ENCODE data around the gene GPATCH2L. TPM values are rescaled to one million over a fixed set of nuclear protein-coding genes. Genes with fewer than 3 reads are reported as not detected.

GPATCH2L gene
- polyA plus RNA-seq (2014; cell fraction: cytosol; rRNA removed), result 37.1 and 37.3 TPM in 2 replicates
- polyA plus RNA-seq (2014; cell fraction: nucleus; rRNA removed), result 30.2 and 44.4 TPM in 2 replicates

DNA sequence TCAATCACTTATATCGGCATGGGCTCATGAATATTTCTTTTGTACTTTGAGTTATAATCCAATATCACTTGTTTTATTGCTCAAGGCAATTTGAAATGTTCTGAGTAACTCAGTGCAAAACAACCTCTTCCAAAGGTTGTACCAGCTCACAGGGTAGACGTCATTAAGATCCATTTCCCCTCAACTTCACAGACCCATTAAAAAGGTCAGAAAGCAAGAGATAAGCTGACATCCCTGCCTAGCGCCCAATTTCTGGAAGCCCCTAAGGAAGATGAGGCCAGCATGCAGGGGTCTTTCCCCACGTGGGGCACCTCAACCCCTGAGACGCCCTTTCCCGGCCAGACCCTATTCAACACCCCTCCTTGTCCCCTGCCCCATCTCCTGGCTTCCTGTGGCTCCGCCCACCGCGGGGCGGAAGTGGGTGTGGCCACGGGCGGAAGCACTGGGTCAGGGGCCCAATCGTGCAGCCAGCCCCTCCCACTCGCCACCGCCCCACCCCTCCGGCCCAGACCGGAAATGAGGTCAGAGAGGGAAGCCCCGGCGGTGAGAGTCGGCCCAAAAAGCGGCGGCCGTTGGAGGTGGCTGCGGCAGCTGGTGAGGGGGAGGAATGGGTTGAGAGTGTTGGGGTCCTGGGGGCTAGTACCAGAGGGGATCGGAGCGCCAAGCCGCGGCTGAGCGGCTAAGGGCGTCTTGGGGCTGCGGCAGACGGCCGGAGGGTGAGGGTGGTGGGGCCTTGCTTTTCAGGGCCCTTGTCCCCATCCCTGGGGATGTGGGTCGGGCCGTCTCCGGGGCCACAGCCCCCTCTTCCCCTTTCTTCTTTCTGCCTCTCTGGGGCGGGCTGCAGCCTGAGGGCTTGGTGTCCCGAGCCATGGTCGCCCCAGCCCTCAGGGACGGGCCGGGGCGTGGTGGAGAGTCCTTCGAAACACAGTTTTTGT is at the start of gene GPATCH2L:
Gene GPATCH2L, plus strand, starts transcription at position 525 of the 935 bp plus-strand sequence. CDS start 2,442 bp downstream, outside the sequence.
- DNase-seq (ENCODE audit: low spot score), result peak; percentile 86

DNA sequence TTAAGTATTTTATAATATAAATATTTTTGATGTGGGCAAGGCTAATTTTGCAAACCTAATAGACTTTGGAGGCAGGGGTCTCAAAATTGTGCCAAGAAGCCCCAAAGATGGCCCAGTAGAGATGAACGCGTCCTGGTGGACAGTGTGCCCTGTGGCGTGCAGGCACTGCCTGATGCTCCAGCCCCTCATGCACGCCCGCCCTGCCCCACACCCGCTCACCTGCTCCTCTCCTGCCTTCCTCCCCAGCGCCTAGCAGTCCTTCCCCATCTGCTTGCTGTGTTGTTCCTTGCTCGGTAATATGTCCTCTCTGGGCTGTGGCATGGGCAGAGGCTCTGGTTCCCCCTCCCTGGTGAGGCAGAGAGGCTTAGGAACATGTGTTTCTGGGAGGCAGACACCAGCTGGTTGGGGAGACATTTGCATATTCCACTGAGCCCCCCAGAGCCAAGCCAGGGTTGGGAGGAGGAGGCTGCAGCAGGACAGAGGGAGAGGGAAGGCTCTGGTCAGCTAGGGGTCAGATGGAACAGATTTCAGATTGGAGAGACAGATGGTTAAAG is 46.8 kb upstream of the GPATCH2L start:
- no peak for DNase-seq (ENCODE audit: low spot score)

DNA sequence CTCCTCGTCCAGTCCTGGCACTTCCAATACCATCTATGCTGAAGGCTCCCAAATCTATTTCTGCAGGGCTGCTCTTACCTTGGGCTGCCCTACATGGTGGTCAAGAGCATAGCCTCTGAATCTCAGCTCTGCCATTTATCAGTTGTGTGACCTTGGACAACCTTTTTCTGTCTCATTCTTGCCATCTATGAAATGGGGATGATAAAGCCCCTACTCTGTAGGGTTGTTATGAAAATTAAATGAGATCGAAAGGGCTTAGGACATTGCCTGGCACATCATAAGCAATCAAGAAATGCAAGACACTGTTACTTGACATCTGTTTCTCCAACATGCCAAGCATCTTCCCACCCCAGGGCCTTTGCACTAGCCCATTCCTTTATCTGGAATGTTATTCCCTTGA is 45.5 kb upstream of the GPATCH2L start:
- no peak for DNase-seq (ENCODE audit: low spot score)

DNA sequence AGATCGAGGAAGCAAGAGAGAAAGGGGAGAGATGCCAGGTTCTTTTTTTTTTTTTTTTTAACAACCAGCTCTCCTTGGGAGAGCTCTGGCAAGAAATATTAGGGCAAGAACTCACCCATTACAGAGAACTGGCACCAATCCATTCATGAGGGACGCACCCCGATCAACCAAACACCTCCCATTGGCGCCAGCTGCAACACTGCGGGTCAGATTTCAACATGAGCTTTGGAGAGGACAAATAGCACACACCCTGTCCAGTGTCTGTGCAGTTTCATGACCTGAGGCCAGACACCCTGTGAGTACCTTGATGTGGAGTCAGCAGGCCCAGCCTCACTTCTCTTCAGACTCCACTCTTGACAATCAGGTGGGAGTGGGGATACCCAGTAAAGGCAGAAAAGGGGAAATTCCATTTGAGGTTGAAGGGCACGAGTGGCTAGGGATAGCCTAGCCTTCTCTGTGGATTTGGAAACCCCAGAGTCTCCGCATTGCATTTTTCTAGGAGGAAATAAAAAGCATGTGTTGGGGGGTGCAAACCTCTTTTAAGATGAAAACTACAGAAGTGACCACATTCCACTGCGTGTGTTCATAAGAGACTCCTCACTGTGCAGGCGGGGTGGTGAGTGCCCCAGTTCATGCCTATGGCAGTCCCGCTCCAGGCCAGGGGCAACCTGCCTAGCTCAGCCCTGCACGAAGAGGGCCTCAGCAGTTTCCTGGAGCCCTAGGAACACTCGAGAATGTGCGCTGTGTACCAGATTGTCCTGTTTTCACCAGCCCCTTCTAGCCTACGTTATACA is 42.4 kb upstream of the GPATCH2L start:
- no peak for DNase-seq (ENCODE audit: low spot score)

DNA sequence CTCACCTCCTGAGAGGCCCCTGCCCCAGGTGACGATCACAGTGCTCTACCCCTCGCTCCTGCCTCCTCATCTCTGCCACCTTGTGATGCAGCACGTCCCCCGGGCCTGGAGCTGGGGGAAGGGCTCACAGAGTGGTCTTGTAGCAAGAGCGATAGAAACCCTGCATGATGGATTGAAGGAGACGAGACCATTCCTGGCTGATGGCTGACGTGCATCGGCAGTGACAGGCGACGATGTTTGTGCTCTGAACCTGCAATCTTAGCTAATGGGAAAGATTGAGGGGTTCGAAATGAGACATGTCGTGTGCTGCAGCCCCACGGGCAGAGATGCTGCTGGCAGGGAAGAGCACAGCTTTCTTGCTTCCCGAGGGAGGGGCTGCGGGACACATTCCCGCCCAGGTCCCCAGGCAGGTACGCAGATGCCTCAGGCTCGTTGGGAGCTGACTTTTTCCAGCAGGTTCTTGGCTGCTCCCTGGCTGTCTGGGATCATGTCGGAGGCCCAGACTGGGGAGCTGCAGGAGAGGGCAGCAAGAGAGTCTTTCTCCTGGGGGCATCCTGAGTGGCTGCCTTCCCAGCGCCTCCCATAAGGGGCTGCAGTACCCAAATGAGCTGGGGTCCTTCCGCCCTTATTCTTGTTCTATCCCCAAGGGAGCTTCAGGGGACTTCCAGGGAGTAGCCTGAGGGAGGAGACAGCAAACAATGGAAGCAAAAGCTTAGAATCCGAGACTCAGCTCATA is 38.7 kb upstream of the GPATCH2L start:
- DNase-seq (ENCODE audit: low spot score), result no peak

DNA sequence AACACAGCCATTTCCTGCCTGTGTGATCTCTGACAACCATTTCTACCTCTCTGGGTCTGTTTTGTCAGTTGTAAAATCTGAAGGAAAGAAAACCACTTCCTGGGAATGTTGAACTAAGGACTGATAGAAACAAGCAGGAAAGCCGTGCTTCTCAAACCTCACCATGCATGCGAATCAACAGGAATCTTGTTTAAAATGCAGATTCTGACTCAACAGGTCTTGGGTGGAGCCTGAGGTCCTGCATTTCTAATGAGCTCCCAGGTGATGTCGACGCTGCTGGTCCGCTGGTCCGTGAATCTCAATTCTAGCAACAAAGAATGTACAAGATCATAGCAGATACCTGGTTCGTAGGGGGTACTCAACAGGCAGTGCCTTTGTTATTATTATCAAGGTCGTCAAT is 38.0 kb upstream of the GPATCH2L start:
- no peak for DNase-seq (ENCODE audit: low spot score)

DNA sequence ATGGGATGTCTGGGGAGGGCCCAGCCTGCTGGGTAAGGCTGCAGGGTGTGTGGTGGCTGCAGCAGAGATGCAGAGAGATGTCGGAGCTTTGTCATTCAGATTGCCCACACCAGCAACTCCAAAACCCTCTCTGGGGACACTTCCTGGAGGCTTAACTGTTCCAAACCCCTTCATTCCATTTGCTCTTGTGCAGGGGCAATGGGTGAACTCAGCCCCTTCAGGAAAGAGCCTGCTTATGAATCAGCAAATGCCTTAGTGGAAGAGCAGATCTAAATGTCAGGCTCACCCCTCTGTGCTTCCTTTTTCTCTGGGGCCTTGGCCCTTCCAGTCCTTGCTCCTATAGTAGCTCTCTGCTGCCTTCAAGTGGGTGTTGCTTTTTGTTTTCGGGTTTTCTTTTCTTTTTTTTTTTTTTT is 36.7 kb upstream of the GPATCH2L start:
- DNase-seq (ENCODE audit: low spot score), result no peak

DNA sequence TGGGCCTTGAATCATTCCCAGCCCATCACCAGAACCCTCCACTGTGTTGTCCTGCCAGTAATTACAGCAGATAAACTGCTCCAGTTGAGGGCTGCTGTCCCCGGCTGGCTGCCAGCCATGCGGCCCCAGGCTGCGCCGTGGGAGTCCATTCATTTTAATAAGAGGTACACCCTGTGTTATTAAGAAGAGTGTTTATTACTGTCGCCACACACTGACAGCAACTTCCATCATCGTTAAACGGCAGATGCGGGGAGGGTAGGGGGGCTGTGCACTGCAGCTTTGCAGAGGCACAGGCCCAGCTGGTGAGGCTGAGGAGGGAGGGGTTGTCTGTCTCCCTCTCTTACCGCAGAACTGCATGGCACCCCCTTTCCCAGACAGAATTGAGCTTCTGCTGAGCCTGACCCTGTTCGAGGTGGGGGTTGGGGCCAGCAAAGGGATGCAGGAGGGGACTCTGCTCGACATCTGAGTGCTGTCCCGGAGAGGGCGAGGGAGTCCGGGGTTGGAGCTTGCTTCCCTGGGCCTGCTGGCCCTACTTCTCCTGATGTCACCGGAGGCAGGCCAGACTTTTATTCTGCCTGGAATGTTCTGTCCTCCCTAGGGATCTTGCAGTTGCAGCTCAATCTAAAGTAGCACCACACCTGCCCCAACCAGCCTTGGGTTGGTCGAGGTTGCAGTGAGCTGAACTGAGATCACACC is 33.8 kb upstream of the GPATCH2L start:
- DNase-seq (ENCODE audit: low spot score), result no peak

DNA sequence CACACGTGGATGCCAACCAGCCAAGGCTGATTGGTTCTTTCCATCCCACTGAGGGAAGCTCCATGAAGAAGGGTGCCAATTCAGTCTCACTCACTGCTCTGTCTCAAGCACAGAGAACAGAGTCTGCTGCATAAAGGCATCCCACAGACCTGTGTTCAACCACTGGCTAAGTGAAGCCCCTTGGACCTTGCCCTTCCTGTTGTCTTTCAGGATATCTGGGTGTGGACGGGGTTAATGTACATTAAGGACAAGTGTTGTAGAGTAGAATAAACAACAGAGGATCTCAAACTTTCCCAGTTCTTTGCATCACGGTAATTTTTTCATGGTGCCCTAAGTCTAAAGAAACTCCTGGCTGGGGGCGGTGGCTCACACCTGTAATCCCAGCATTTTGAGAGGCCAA is 33.1 kb upstream of the GPATCH2L start:
- no peak for DNase-seq (ENCODE audit: low spot score)

DNA sequence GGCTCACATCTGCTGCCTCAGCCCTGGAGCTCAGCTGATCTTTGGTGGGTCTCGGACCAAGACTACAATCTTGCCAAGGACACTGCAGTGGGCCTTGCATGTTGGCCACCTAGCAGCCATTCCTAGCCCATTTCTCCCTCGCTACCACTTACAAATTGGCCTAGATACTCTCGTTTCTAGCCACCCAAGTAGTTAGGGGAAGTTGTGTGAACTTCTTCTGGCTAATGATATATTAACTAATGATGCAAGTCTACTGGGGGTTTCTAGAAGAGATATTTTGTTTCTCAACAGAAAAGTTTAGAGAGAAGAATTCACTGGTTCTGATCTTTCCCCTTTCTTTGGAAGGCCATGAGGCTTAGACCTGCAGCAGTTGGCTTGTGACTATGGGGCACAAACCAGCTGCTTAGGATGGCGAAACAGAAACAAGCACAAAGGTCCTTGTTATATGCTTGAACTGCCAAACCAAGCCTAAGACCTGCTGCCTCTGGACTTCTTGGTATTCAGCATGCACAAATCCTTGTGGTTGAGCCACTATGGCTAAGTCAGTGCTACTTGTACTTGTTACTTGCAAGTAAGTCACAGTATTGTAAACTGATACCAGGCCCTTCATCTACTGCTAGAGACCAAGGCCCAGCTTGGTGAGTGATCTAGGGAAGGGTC is 30.5 kb upstream of the GPATCH2L start:
- no peak for DNase-seq (ENCODE audit: low spot score)

DNA sequence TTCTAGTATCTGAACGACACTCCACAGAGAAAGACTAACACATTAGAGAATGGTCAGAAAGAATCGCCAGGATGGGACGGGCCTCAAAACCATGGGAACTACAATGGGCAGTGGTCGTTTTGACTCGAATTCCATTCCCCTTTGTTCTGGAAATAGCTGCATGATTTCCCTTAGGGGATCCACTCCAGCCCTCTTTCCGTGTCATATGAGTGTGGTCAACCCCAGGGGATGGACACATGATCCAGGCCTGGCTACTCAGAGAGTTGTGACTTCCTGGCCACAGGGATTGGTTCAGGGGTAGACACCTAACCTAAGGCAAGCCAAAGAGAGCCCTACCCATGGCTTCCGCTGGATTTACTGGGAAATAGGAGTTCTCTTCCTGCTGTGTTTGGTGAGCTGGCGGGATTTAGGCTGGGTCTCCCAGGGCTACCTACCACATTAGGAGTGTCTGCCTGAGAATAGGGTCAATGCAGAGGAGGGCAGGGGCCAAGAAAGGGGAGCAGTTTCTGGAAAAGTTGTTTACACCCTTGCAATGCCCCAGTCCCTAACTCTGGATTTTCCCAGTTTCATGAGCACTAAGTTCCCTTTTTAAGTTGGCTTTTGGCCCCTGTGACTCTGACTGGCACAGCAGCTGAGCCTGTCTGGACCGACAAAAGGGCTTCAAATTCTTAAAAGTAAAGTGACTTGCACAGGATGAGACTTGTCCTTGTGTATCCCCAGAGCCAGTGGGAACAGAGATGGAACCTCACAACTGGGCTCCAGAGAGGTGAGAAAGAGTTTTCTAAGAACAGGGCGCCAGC is 28.1 kb upstream of the GPATCH2L start:
- no peak for DNase-seq (ENCODE audit: low spot score)

DNA sequence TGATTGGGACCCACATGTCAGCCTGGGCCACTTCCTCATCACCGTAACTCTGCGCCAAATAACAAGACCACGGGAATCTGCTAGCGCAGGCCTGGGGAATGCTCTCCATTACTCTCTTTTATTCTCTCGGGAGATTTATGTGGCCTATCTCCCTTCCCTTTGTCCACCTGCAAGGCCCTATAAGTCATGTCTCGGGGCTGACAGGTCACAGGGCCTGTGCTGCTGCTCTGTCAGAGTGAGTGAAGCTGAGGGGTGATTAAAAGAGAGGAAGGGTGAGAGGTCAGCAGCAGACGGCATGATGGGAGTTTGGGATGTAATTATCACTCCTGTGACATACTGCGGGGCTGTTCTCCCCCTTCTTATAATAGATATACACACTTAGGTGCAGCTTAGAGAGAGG is 26.2 kb upstream of the GPATCH2L start:
- DNase-seq (ENCODE audit: low spot score), result peak; percentile 47

DNA sequence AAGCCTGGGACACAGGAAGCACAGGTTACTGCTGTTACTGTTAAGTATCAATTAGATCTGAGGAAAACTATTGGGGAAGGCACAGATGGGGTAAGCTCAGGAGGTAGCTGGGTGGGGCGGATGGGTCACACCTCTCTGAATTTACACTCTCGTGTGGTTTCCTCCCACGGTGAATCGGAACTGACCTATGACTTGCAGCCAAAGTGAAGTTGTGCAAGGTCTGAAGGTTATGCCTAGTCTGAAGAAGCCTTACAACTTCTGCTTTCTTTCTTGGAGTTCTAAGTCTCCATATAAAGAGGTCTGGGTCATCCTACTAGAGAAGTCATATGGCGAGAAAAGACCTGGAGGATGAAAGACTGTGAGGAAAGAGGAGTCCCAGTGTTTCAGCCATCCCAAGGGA is 25.6 kb upstream of the GPATCH2L start:
- no peak for DNase-seq (ENCODE audit: low spot score)

DNA sequence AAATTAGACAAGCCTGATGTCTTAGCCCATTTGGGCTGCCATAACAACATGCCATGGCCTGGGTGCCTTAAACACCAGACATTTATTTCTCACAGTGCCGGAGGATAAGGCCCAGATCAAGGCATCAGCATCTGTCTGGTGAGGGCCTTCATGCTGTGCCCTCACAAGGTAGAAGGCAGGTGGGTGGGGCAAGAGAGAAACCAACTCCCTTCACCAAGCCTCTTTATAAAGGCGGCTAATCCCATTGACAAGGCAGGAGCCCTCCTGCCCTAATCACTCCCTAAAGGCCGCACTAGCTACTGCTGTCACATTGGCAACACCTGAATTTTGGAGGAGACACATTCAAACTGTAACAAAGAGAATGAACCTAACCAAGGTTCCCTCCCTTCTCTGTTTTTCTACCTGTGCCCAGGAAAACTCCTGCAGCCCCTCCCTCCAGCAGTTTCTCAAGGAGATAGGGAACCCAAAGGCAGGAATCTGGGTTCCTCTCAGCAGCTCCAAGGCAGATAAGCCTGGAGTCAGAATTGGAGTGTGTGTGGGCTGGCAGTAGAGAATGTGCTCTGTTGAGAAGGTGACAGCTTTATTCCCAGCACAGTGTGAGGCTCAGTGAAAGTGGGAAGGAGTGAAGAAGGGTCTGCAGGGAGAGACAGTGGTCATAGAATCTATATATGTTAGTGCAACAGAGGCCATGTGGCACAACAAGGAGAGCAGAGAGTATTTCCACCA is 21.7 kb upstream of the GPATCH2L start:
- DNase-seq (ENCODE audit: low spot score), result no peak

DNA sequence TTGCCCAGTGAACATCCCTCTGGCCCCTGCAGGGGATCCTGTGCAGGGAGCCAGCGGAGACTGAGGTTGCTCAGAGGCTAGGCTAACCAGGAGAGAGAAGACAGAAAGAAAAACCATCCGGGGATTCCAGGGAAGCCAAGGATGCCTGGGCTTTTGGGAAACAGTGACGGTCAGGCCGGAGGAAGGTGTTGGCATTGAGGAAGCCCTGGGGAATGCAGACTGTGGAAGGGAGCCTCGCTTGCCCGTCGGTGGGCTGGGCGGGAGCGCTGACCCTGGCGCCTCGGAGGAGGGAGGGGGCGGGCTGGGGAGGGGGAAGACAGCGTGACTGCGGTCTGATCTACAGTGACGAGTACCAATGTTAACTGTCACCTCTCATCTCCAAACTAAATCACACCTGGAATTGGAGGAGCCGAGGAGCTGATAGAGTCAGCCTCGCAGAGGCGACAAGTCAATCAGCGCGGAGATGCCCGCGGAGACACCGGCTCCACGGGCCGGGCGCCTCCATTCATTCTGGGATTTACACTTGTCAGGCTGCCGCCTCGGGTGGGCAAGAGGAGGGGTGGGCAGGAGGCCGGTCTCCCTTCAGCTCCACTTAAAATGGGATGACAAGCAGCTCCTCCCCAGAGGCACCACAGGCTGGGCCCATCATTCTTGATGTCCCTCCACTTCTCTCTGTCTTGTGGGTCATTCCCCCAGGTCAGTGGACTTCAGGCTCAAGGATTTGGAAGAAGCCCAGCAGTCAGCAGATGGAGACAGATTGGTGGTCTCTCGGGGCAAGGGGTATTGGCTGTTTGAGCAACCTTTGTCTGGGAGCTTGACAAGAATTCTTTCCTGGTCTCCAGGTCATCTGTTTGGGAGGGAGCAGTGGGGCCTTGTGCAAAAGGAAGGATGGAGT is 20.4 kb upstream of the GPATCH2L start:
- DNase-seq (ENCODE audit: low spot score), result no peak

DNA sequence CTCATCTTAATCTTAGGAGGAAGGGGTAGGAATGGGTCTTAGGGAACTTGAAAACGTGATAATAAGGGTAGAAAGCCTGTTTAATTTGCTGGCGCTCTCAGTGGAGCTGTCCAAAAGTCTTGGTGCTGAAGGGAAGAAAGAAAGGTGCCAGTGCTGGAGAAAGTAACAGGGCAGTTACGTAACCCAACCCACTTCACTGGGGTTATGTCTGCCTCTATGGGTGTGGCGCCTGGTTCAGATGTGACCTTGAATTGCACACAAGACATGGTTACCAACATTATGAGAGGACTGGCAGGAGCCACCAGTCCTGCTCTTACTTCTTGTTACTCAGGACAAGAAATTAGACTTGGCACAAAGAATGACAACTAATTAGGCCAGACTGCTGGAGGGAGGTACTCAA is 18.6 kb upstream of the GPATCH2L start:
- DNase-seq (ENCODE audit: low spot score), result no peak

DNA sequence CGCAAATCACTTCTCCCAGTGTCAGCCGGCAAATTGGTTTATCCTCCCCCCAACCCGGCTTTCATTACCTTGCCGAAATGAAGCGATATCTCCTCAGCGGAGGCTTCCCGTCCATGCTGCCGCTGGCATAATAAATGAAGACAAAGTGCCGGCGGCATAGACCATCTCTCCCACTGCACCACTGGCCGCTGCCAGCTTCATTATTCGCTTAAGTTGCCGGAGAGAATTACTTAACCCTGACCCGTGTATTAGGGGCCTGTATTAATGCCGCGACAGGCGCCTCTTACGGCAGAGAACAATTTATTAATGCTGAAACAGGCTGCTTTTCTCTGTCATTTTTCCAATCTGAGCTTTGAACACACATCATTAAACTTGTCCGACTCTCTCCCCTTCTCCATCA is 17.5 kb upstream of the GPATCH2L start:
- DNase-seq (ENCODE audit: low spot score), result no peak

DNA sequence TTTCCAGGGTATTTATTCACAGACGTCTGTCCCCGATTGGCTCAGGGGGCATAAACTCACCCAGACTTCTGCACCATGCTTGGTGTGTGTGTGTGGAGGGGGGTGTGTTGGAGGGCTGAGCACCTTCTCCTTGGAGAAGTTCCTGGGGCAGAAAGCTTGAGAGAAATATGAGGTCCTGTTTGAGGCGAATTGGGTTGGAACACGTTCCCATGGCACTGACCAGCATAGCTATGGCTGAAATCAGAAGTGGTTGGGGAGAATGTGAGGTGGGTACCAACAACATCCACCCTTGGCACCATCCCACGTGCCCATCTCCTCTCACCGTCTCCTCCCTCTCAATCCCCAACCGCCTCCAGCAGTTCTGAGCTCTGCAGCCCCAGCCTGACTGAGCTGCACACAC is 16.0 kb upstream of the GPATCH2L start:
- no peak for DNase-seq (ENCODE audit: low spot score)
